Activated CD8-positive, alpha-beta memory T cell treated with anti-CD3 and anti-CD28 coated beads, Interleukin-2, amount 10 ng/mL, durations not matched to agents 7 days and 5 days (primary cell): ENCODE measurements around the gene SREBF2. TPM values are rescaled to one million over a fixed set of nuclear protein-coding genes. Genes with fewer than 3 reads are reported as not detected.

Source experiments
- ATAC-seq: fragments of 150-1000 bp; cut with Tn5 transposase; one replicate; pipeline ENCODE4 v1.10.0; 2021; ENCODE audit warnings: moderate library complexity
- CTCF ChIA-PET: fragments of 350-600 bp; sonication (Branson Sonifier 250); formaldehyde crosslinking; loops from one replicate; lab custom pipeline; 2021; ENCODE audit warnings: antibody characterized with exemption; lab: Charles Lee
- DNase-seq: peaks from one replicate; pipeline ENCODE4 v3.0.0-alpha.2; 2020
- H3K27ac Mint-ChIP-seq: one replicate; pipeline ENCODE4 v1.8.0; 2021; ENCODE audit warnings: mild to moderate bottlenecking, mixed read lengths
- H3K27me3 Mint-ChIP-seq: one replicate; pipeline ENCODE4 v1.8.0; 2021; ENCODE audit warnings: mixed read lengths
- H3K36me3 Mint-ChIP-seq: one replicate; pipeline ENCODE4 v1.8.0; 2021; ENCODE audit warnings: mild to moderate bottlenecking, mixed read lengths
- H3K4me1 Mint-ChIP-seq: one replicate; pipeline ENCODE4 v1.8.0; 2021; ENCODE audit warnings: mixed read lengths
- H3K4me3 Mint-ChIP-seq: one replicate; pipeline ENCODE4 v1.8.0; 2021; ENCODE audit warnings: mild to moderate bottlenecking, moderate library complexity, mixed read lengths
- H3K9me3 Mint-ChIP-seq: one replicate; pipeline ENCODE4 v1.8.0; 2022; ENCODE audit warnings: low read depth, mixed read lengths
- total RNA-seq, 2 experiments: library from RNA; stranded (reverse); gene quantifications; one replicate each; pipeline ENCODE4 v1.2.3, GENCODE V29; 2021

The SREBF2 gene
- total RNA-seq, 2 experiments from 2014 or later = 130 to 135 TPM

DNA sequence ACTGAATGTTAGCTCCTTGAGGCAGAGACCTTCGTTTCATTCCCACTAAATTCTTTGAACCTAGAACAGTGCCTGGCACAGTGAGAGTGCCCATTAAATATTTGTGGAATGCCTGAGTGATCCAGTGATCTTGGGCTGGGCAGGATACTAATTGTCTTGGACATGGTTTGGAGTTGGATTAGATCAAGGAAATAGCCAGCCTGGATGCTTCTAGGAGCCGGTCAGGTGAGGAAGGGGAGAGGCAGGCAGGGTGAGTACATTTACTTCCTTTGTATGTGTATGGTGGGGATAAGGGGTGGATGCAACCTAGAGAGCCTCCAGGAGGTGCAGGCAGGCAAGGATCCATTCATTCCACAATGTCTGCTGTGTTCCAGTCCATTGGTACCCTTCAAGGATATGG lies 3.6 kb downstream of the SREBF2 start:
- DNase-seq (no peak), ATAC-seq (no peak)
- CTCF ChIA-PET = interaction anchor here (1.3 kb wide), 2 partner anchors 14 to 105 kb away, joined by 3 read pairs; no protein-coding TSS in a partner anchor
- Mint-ChIP-seq H3K36me3 (peaks cover 52% of the 10 kb centered on the region), H3K9me3 (no peaks in the 10 kb centered on the region), H3K27ac (peak overlapping the region; percentile 48), H3K4me3 (no peak overlapping the region), H3K4me1 (peaks cover 60% of the 10 kb centered on the region), H3K27me3 (no peaks in the 10 kb centered on the region)

DNA sequence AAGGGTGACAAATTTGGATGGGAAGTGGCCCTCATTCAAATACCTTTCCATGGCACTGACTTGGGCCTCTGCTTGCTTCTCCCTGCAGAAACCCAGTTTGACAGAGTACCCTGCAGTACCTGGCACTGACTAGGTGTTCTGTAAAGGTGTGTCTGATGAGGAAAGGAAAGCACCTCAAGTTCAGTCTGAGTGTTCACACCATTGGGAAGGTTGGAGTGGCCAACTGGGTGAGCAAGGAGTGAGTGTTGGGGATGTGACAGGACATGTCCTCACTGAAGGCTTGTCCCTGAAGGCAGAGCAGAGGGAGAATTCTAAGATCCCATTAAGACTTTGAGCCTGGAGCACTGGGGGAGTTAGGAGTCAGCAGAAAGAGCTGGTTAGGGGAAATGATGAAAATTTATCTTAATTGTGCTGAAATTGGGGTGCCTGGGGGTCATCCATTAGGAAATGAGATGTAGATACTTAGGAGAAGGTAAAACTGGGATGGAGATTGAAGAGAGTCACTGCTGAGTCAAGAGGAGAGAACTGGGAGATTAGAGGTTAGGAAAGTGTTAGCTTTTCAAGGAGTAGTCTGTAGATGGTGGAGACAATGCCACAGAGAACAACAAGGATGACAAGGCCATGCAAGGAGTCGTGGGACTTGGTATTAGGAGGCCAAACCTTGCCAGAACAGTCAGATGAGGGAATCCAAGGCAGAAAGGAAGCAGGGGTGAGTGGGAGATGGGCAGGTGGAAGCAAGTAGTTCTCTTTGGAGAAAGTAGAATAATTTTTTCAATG lies 6.1 kb downstream of the SREBF2 start:
- Mint-ChIP-seq H3K9me3 (no peaks in the 10 kb centered on the region), H3K27ac (peak overlapping the region; percentile 35), H3K27me3 (no peaks in the 10 kb centered on the region), H3K4me3 (no peak overlapping the region), H3K36me3 (peaks cover 55% of the 10 kb centered on the region), H3K4me1 (peaks cover 68% of the 10 kb centered on the region)
- ATAC-seq (no peak), DNase-seq (no peak)
- CTCF ChIA-PET = interaction anchor here (1.1 to 1.6 kb wide), 2 partner anchors 12 to 14 kb away, joined by 3 to 4 read pairs; no protein-coding TSS in a partner anchor

DNA sequence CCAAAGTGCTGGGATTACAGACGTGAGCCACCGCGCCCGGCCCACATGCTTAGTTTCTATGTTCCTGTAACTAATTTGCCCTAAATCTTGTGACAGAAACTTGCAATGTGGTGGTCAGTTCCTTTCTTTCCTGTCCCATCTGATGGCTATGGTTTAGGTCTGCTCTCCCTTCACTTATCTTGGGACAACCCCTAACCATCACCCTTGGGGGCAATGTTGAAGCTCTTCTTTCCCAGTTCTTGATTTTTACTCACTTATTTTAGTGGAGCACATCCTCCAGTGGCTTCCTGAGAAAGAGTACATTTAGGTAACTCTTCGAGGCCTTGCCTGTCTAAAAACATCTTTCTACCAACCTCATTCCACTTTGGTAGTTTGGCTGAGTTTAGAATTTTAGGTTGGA lies 7.3 kb downstream of the SREBF2 start:
- no peak overlapping the region for H3K4me3 Mint-ChIP-seq
- H3K9me3 Mint-ChIP-seq = no peaks in the 10 kb centered on the region
- no peak for DNase-seq
- H3K36me3 Mint-ChIP-seq = peaks cover 49% of the 10 kb centered on the region
- ATAC-seq = no peak
- no peaks in the 10 kb centered on the region for H3K27me3 Mint-ChIP-seq
- no peak overlapping the region for H3K27ac Mint-ChIP-seq
- H3K4me1 Mint-ChIP-seq = peaks cover 67% of the 10 kb centered on the region
- CTCF ChIA-PET = interaction anchor here (1.1 kb wide), 1 partner anchor 12 kb away, joined by 4 read pairs; no protein-coding TSS in a partner anchor

DNA sequence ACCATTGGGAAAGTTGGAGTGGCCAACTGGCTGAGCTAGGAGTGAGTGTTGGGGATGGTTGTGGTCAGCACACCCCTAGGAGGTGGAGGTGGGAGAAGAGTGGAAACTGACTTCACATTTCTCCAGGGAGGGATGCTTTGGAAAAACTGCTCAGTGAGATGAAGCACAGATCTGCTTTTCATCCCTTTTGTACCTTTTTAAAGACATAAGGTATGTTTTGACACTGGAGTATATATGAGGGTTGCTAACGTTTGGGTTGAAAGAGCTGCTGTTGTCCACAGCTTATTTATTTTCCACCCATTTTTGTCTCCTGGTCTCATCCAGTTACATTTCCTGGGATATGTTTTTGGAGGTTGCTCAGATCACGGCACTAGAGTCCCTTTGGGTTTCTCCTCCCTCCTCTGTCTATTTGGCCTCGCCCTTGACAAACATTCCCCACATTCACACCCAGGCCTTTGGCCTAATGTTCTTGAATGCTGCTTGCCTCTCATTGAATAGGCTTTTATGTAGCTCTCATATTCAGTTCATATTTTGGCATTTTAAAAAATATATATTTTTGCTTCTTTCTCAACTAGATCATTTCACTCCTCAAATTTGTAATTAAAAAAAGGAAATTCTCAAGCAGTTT lies 8.3 kb downstream of the SREBF2 start:
- no peak for DNase-seq
- Mint-ChIP-seq H3K27me3 (no peaks in the 10 kb centered on the region), H3K36me3 (peaks cover 45% of the 10 kb centered on the region), H3K4me1 (peaks cover 70% of the 10 kb centered on the region), H3K27ac (peak overlapping the region; percentile 22), H3K9me3 (no peaks in the 10 kb centered on the region), H3K4me3 (no peak overlapping the region)
- CTCF ChIA-PET = interaction anchor here (1.5 kb wide), 1 partner anchor 8 kb away, joined by 4 read pairs; the partner anchor contains the start of gene SREBF2
- ATAC-seq = no peak

DNA sequence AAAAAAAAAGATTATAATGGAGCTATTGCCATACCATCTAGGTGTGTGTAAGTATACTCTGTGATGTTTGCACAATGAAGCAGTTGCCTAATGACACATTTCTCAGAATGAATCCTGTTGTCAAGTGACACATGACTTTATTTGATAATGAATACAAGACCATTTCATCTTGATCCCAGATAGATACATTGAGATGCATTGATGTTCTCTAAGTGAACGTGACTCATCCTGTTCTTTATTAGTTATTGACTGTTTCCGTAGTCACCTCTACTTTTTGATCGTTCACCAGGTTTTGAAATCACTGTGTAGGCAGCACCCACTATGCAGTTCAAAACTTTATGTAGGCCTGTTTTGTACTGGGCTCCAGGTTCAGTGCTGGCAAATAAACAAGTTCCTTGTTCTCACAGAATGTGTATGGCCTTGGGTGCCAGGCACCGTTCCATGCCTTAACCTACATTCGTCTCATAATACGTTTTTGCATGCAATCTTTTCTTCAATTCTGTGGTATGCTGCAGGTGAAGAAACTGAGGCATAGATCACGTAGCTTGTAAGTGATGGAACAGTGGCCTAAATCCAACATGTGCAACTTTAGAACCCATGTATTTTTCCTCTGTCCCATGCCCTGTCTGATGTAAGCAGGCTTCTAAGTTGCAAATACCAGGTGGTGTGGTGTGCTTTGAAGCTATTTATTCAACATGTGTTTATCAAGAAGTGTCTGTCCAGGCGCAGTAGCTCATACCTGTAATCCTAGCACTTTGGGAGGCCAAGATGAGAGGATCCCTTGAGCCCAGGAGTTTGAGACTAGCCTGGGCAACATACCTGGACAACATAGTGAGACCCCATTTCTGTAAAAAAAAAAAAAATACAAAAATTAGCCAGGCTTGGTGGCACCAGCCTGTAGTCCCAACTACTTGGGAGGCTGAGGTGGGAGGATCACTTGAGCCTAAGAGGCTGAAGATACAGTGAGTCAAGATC lies 10.4 kb downstream of the SREBF2 start:
- no peak for DNase-seq

DNA sequence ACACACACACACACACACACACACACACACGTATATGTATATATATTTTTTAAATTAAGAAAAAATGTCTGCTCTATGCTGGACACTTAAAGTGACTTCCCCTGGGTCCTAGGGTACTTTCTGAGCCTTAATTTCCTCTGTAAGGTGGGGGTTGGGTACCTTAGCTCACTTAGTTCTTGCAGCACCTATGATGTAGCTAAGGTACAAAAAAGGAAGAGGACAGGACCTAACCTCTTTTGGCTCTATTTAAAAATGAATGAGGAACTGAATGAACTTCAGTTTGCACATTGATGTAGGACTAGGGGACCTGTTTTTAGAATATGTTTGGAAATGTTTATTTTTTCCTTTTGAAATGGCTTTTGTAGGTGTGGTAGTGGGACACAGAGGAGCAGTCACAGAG lies 11.1 kb downstream of the SREBF2 start:
- Mint-ChIP-seq H3K9me3 (no peaks in the 10 kb centered on the region), H3K4me3 (no peak overlapping the region), H3K27ac (no peak overlapping the region), H3K4me1 (peaks cover 72% of the 10 kb centered on the region), H3K27me3 (no peaks in the 10 kb centered on the region), H3K36me3 (peaks cover 33% of the 10 kb centered on the region)
- ATAC-seq = no peak
- CTCF ChIA-PET = interaction anchor here (1.1 to 2.0 kb wide), 4 partner anchors 8 to 44 kb away, joined by 4 to 5 read pairs (median 4); no protein-coding TSS in a partner anchor
- DNase-seq = no peak

More for the DNA sequence above, 10.4 kb downstream of the SREBF2 start:
- Mint-ChIP-seq H3K9me3 (no peaks in the 10 kb centered on the region), H3K4me3 (no peak overlapping the region), H3K36me3 (peaks cover 33% of the 10 kb centered on the region), H3K27me3 (no peaks in the 10 kb centered on the region), H3K27ac (peak overlapping the region; percentile 41), H3K4me1 (peaks cover 71% of the 10 kb centered on the region)
- ATAC-seq = peak; percentile 72
- CTCF ChIA-PET = interaction anchor here (1.1 to 2.0 kb wide), 5 partner anchors 9 to 97 kb away, joined by 4 to 5 read pairs (median 4); no protein-coding TSS in a partner anchor

DNA sequence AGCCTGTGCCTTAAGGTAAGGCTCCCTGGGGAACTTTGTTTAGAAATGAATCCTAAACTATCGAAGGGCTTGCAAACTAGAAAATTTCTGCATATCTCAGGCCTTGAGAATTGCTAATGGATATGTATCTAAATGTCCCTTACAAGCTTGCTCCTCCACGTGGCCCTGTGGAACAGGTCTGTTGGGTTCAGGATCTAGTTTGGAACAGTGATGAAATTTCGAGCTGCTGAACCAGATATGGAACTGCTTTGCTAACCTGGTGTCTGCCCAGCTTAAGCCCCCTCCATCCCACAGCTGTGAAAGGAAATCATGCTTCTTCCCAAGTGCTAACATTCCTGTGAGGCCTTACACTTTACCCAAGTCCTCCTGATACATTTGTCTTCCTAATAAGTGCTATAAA lies 11.6 kb downstream of the SREBF2 start:
- no peak for ATAC-seq
- H3K27me3 Mint-ChIP-seq = no peaks in the 10 kb centered on the region
- DNase-seq = no peak
- H3K4me1 Mint-ChIP-seq = peaks cover 68% of the 10 kb centered on the region
- H3K9me3 Mint-ChIP-seq = no peaks in the 10 kb centered on the region
- H3K36me3 Mint-ChIP-seq = peaks cover 29% of the 10 kb centered on the region
- no peak overlapping the region for H3K4me3 Mint-ChIP-seq
- CTCF ChIA-PET = interaction anchor here (1.1 to 2.0 kb wide), 4 partner anchors 12 to 98 kb away, joined by 4 to 5 read pairs (median 4); no protein-coding TSS in a partner anchor
- no peak overlapping the region for H3K27ac Mint-ChIP-seq

DNA sequence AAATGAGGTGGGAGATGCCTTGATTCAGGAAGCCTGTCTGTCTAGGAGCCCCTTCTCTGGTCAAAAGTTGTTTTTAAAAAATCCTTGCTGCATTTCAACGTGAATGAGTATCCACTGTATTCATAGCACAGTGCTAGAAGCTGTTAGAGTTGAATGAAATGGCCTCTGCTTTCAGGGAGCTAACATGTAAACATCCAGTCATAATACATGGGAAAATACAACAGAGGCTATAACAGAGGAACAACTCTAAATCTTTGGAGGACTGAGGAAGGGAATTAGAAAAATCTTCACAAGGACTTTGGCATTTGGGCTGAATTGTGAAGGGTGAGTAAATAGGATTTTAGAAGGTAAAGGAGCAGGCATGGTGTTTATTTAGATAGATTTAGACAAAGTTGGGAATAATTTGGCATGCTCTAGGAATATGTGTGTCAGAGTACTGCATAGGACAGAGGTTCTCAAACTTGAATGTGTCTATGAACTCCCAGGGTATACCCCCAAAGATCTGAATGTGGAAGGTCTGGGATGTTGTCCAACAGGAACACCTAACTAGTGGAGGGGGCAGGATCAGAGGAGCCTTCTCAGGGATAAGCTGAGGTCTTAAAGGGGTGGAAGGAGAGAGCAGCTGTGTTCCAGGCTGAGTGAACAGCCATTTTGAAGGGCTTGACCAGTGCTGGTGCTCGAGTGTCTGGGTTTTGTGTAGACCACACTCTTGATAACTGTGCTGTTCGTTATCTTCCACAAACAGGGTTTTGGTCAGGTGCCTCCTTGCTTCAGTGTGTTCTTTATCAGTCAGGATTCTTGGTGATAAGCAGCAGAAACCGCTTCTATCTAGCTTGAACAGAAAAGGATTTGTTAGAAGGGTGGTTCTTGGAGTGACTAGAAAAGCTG lies 12.7 kb downstream of the SREBF2 start:
- H3K4me3 Mint-ChIP-seq = no peak overlapping the region
- H3K27me3 Mint-ChIP-seq = no peaks in the 10 kb centered on the region
- H3K9me3 Mint-ChIP-seq = no peaks in the 10 kb centered on the region
- H3K4me1 Mint-ChIP-seq = peaks cover 60% of the 10 kb centered on the region
- peaks cover 26% of the 10 kb centered on the region for H3K36me3 Mint-ChIP-seq
- no peak for ATAC-seq
- CTCF ChIA-PET = interaction anchor here (1.2 to 1.5 kb wide), 3 partner anchors 10 to 99 kb away, joined by 3 to 4 read pairs (median 4); no protein-coding TSS in a partner anchor
- no peak overlapping the region for H3K27ac Mint-ChIP-seq
- no peak for DNase-seq

DNA sequence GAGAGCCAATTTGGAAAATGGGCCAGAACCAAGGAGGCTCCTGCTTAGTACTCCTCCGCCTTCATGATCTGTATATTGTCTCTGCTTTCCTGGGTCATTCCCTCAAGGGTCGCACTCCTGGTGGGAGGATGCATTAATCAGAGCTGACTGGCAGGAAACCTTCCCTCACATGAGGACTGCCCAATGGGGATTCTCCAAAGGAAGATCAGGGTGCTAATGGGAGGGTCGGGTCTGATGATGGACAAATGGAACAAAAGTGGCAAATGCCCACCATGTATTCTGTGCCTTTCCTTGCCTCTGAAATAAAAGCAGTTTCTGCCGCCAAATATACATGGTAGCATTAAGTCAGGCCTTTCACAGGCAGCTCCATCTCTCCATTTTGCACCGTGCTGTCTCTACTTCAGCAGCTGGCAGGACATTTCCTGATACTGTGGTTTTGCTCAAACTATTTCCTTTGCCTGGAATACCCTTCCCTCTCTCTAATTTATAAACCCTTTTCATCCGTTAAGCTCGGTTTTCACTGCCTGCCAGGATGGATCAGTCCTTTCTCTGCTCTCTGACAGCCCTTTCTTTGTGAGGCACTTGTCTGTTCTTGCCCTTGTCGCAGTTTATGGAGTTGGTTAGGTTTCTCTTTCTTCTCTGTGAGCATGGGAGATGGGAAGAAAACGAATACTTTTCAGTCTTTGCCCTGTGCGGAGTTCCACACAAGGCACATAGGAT lies 13.5 kb downstream of the SREBF2 start:
- CTCF ChIA-PET = interaction anchor here (1.2 to 1.4 kb wide), 2 partner anchors 9 to 12 kb away, joined by 3 to 4 read pairs; no protein-coding TSS in a partner anchor
- H3K36me3 Mint-ChIP-seq = peaks cover 24% of the 10 kb centered on the region
- H3K27ac Mint-ChIP-seq = no peak overlapping the region
- H3K4me1 Mint-ChIP-seq = peaks cover 53% of the 10 kb centered on the region
- DNase-seq (no peak), ATAC-seq (no peak)
- H3K9me3 Mint-ChIP-seq = no peaks in the 10 kb centered on the region
- no peak overlapping the region for H3K4me3 Mint-ChIP-seq
- no peaks in the 10 kb centered on the region for H3K27me3 Mint-ChIP-seq

DNA sequence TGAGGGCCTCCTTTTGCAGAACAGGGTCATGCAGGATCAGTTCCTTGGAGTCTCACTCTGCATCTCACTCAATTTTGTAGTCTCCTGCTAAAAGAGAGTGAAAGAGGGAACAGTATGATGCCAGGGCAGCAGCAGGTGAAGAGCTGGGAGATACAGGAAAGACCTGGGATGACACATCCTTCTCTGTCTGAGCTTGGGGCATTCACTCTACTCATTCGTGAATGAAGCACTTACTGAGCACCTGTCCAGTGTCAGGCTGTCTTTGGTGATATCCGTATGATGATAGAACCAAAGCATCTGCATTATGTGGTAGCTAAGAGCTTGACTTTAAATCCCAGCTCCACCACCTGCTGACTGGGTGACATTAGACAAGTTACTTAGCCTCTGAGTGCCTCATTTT lies 14.4 kb downstream of the SREBF2 start:
- CTCF ChIA-PET = interaction anchor here (0.8 to 1.0 kb wide), 4 partner anchors 10 to 136 kb away, joined by 3 to 4 read pairs (median 3); no protein-coding TSS in a partner anchor
- DNase-seq = no peak
- Mint-ChIP-seq H3K27ac (no peak overlapping the region), H3K4me3 (no peak overlapping the region), H3K27me3 (no peaks in the 10 kb centered on the region), H3K36me3 (peaks cover 22% of the 10 kb centered on the region), H3K4me1 (peaks cover 49% of the 10 kb centered on the region), H3K9me3 (no peaks in the 10 kb centered on the region)
- ATAC-seq = no peak

DNA sequence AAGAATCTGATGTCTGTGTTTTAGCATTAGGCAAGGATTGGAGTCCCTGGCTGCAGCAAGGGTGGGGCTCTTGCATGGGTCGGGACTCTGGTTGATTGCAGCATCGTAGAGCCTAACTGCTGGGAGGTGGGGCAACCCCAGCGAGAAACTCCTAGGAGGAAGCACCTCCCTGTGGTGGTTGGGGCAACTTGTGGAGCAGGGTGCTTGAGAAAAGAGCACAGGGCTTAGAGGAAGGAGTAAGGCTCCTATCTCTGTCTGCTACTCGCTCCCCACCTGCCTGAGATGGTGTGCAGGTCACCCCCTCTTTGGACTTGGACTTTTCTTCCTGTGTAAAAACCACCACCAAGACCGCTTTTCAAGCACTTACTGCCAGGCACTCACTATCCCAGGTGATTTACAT lies 15.6 kb downstream of the SREBF2 start:
- no peak for ATAC-seq
- H3K4me1 Mint-ChIP-seq = peaks cover 45% of the 10 kb centered on the region
- no peaks in the 10 kb centered on the region for H3K9me3 Mint-ChIP-seq
- CTCF ChIA-PET = no interaction called here
- H3K4me3 Mint-ChIP-seq = no peak overlapping the region
- H3K27me3 Mint-ChIP-seq = no peaks in the 10 kb centered on the region
- H3K36me3 Mint-ChIP-seq = peaks cover 21% of the 10 kb centered on the region
- H3K27ac Mint-ChIP-seq = no peak overlapping the region
- DNase-seq = no peak
